SK-MEL-5 (cell line): ENCODE data around the gene AMPD3. TPM values are rescaled to one million over a fixed set of nuclear protein-coding genes. Genes with fewer than 3 reads are reported as not detected.
A peak's percentile ranks its signal among the peaks of the same experiment; 100 is the strongest.

ENCODE experiments used
- DNase-seq: peaks from one replicate; pipeline ENCODE4 v3.0.0-alpha.2; 2016; ENCODE audit warnings: low read depth, low spot score
- in situ Hi-C: cut with HindIII; loops from 2 replicates; pipeline ENCODE4 v1.10.0; 2016; ENCODE audit warnings: low sequenced_read_pairs, high pct_unique_total_duplicates, low pct_unique_long_range_greater_than_20kb
- total RNA-seq: library from RNA; depleted of rRNA; stranded (reverse); fragments of >200 nt; shearing (Covaris generic); gene quantifications from 2 replicates; pipeline ENCODE4 v1.2.3, GENCODE V29; 2014

Gene AMPD3
- total RNA-seq, 1 experiment from 2014 or later: 1.8 TPM

DNA sequence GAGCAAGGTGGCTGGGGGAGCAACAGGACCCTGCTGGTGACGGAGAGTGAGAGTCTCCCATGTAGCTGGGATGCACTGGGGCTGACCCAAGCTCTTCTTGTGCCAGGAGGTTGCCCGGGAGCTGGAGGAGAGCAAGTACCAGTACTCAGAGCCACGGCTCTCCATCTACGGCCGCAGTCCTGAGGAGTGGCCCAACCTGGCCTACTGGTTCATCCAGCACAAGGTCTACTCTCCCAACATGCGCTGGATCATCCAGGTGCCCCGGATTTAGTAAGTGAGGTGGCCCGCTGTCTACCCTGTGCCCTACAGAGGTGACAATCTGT is 40.4 kb downstream of the AMPD3 start:
- no peak for DNase-seq
- in situ Hi-C loops: no loop called here

- in situ Hi-C loops: no loop called here
- no peak for DNase-seq
Observed at GRCh38 chr11:10496296-10496936, 41.4 kb downstream of the AMPD3 start.

GRCh38 chr11:10497371-10498021 is 42.4 kb downstream of the AMPD3 start:
- in situ Hi-C loops: no loop called here
- no peak for DNase-seq

DNA sequence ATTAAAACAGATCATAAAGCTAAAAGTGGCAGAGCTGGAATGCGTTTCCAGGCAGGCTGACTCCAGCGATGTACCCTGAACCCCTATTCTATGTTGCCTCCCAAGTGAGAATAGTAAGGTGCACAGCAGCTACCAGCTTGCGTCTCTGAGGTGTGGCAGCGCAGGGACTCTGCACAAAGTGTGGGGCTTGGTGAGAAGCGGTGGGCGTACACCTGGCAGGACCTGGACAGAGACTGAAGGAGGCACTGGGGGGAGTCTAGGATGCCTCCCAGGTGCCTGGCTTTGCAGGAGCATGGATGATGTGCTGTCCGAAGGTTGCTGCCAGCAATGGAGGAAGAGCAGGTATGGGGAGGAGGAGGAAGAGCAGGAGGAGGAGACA is 42.9 kb downstream of the AMPD3 start:
- no peak for DNase-seq
- in situ Hi-C loops: no loop called here

- no peak for DNase-seq
- in situ Hi-C loops: no loop called here
Observed at GRCh38 chr11:10498426-10499250, 43.6 kb downstream of the AMPD3 start.

- no peak for DNase-seq
- in situ Hi-C loops: no loop called here
Observed at GRCh38 chr11:10499452-10499851, 44.4 kb downstream of the AMPD3 start.

DNA sequence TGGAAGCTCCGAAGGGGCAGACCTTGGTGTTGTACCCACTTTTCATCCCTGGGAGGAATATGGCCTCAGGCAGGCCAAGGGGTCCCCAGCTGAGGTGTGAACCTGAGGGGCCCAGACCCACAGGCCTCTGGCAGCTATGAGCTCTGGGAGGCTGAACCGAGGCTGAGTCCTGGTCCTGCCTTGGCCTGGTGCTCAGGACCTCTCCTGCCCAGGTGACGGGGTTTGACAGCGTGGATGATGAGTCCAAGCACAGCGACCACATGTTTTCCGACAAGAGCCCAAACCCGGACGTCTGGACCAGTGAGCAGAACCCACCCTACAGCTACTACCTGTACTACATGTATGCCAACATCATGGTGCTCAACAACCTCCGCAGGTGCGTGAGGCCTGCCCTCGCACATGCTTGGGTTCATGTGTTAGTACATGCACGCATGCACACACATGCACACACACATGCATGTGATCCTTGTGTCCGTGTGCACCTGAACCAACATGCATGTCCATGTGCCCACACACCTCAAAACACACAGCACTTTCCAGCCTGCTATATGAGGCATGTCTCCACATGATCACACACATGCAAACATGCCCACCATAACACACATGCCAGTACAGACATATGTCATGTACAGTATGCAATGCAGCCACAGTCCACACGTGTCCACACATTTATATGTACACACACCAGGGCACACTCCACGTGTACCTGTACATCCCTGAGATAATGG is 45.0 kb downstream of the AMPD3 start:
- in situ Hi-C loops: no loop called here
- no peak for DNase-seq

DNA sequence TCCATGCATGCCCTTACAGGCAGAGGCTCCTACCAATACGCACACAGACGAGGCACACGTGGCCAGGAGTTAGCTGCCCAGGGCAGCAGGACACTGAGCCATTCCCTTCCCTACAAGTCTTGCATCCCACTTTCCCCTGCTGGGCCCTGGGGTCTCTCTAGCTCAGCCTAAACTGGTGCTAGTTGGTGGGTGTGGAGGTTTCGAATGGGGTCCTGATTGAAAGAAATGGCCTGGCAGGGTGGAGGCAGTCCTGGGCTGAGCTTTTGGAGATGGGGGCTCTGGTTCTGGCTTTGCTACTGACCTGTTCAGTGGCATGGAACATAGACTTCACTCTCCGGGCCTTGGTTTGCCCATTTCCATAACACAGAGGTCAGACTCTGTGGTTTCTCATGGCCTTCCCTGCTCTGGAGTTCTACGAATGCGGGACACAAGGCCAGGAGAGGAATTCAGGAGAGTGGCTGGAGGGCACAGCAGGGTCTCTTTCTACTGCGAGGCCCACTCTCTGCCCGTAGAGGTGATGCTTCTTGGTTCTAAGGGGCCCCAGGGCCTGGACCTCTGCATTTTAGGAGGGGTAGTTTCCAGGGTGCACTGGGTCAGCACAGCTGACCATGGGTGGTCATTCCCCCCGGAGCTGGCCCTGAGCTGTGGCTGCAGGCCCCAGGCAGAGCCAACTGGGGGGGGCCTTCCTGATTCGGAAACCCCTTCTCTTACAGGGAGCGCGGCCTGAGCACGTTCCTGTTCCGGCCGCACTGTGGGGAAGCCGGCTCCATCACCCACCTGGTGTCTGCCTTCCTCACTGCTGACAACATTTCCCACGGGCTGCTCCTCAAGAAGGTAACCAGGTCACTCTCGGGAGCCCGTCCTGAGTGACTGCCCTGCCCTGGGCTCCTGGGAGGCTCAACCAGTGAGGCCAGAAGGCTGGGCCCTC is 46.0 kb downstream of the AMPD3 start:
- in situ Hi-C loops: no loop called here
- DNase-seq: no peak

GRCh38 chr11:10502065-10502680 is 47.1 kb downstream of the AMPD3 start:
- DNase-seq: no peak
- in situ Hi-C loops: no loop called here

DNA sequence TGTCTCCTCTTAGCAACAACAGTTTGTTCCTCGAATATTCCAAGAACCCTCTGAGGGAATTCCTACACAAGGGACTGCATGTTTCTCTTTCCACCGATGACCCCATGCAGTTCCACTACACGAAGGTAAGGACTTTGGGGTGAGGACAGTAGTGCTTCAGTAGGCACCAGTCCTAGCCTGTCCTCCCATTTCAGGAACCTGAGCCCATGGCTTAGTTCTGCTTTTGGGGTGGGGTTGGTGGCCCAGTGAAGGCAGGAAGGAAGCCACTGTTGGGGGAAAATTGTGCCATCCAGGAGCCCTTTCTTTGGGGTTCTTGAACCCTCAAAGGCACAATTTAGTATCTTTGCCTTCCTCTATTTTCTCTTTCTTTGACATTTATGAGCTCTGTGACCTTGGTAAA is 47.7 kb downstream of the AMPD3 start:
- in situ Hi-C loops: no loop called here
- no peak for DNase-seq

DNA sequence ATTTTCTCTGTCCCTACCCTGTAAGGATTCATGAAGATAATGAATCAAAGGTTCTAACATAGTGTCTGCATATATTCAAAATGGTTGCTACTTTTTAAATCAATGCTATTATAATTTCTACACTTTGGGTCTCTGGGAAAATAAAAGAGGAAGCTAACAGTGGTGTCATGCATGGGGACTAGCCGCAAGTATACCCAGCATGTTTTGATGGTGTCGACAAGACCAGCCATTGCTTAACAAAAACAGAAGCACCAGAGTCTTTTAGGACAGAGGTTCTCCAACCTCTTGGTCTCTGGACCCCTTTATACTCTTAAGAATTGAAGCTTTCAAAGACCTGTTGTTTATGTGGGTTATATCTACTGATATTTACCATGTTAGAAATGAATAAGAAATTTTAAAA is 48.2 kb downstream of the AMPD3 start:
- in situ Hi-C loops: no loop called here
- DNase-seq: no peak

DNA sequence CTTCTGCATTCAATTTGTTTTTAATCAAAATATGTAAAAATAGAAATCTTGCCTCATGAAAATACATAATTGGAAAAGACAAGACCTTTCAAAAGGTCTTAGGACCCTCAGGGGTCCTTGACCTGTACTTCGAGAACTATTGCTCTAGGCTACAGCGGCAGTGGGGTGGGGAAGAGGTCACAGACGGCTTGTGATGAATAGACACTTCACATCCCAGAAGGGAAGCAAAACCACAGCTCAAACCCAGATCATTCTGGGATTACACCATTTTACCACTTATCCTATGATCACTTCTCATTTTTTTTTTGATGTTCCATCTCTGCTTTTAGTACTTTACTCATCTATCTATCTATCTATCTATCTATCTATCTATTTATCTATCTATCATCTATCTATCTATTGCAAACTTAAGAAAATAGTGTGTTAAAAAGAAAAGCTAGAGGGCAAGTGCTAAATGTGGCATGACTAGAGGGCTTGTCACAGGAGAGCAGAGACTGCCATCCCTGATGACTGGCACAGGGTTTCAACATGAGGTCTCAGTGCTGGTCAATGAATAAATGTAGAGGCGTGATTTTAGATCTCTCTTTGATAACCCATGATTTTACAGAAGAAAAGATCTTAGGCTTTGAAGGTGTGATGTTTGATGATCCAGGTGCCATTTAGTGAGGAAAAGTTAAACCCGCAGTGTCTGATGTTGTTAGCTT is 48.9 kb downstream of the AMPD3 start:
- DNase-seq: peak; percentile 52

GRCh38 chr11:10504490-10504889 is 49.4 kb downstream of the AMPD3 start:
- in situ Hi-C loops: no loop called here

More for the DNA sequence above, 48.9 kb downstream of the AMPD3 start:
- in situ Hi-C loops: no loop called here

DNA sequence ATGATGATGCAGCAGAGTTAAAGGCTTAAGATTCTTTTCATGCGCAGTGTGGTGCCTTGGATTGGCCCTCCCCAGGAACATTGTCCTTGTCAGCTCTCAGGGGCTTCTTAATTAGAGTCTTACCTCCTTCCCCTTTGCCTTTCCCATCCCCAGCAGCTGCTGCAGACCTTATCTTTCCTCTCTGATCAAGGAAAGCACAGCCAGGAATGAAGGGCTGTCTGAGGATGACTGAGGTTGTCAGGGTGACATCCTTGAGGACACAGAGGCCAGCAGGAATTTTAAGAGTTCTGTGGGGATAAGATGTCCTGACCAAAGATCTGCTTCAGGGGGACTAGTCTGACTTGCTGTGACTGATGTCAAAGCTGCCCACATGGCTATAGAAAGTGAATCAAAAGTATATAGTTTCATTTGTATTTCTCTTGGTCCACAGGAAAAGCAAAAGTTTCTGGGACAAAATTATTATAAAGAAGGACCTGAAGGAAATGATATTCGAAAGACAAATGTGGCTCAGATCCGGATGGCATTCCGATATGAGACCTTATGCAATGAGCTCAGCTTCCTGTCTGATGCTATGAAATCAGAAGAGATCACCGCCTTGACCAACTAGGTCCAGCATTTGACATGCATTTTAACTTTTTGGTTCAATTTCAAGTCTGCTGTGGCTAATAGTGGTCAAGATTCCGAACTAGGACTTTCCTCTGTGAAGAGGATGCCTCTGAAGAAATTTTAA is 50.4 kb downstream of the AMPD3 start:
- DNase-seq: no peak
- in situ Hi-C loops: no loop called here

More at GRCh38 chr11:10504490-10504889, 49.4 kb downstream of the AMPD3 start:
- DNase-seq: no peak

DNA sequence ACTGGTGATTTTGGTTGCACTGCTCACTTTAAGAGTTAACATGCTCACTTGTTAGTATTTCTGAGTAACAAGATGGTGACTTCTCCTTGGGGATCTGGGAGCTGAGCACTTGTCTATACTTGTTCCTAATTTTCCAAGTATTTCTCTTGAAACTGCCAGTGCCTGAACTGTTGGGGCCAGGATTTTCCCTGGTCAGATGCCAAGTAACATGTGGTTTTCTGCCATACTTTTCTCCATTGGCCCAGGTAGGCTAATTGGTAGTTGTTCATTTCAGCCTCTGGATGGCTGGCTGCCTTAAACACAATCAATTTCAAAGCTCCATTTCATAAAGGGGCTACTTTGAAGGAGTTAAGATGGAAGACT is 50.9 kb downstream of the AMPD3 start:
- no peak for DNase-seq
- in situ Hi-C loops: no loop called here

- DNase-seq: no peak
- in situ Hi-C loops: no loop called here
Observed at GRCh38 chr11:10511181-10511621, 56.1 kb downstream of the AMPD3 start.
